ENCODE data around the gene PGGHG. TPM values are rescaled to one million over a fixed set of nuclear protein-coding genes. Genes with fewer than 3 reads are reported as not detected.
"Not testable (repeated sequence)": the region's sequence is repeated elsewhere in the genome, so short reads cannot be mapped to it uniquely, and the experiment has no call there.

PGGHG gene
- total RNA-seq, 1 donor from 2014 or later, result 164 TPM

- Mint-ChIP-seq H3K9me3 (no peaks in the 10 kb centered on the region), H3K27me3 (ENCODE audit: insufficient read depth) (peaks cover 13% of the 10 kb centered on the region), H3K4me1 (ENCODE audit: low read depth) (peaks cover 20% of the 10 kb centered on the region), H3K36me3 (ENCODE audit: low read depth) (no peaks in the 10 kb centered on the region), H3K4me3 (no peak within 1 kb of the TSS), H3K27ac (no peak within 1 kb of the TSS)
- intact Hi-C loops (cut with micrococcal nuclease), result no loop called here
- no peak for DNase-seq (ENCODE audit: low spot score)
Measured at GRCh38 chr11:299081-299891, 10.4 kb downstream of the PGGHG start, which contains the start of gene IFITM5. IFITM5 (minus strand) TSS chr11:299526; CDS start chr11:299490, 36 bp downstream.

- no peak for DNase-seq (ENCODE audit: low spot score)
- H3K9me3 Mint-ChIP-seq, result no peaks in the 10 kb centered on the region
- H3K27me3 Mint-ChIP-seq (ENCODE audit: insufficient read depth), result peaks cover 13% of the 10 kb centered on the region
- no peak overlapping the region for H3K4me3 Mint-ChIP-seq
- H3K36me3 Mint-ChIP-seq (ENCODE audit: low read depth), result no peaks in the 10 kb centered on the region
- intact Hi-C loops (cut with micrococcal nuclease), result no loop called here
- peaks cover 23% of the 10 kb centered on the region for H3K4me1 Mint-ChIP-seq (ENCODE audit: low read depth)
- H3K27ac Mint-ChIP-seq, result peak overlapping the region; percentile 12
Measured at GRCh38 chr11:299951-300735, 11.2 kb downstream of the PGGHG start.

- no peak overlapping the region for H3K4me3 Mint-ChIP-seq
- intact Hi-C loops (cut with micrococcal nuclease), result no loop called here
- peaks cover 11% of the 10 kb centered on the region for H3K27me3 Mint-ChIP-seq (ENCODE audit: insufficient read depth)
- no peak for DNase-seq (ENCODE audit: low spot score)
- no peaks in the 10 kb centered on the region for H3K36me3 Mint-ChIP-seq (ENCODE audit: low read depth)
- H3K4me1 Mint-ChIP-seq (ENCODE audit: low read depth), result peaks cover 34% of the 10 kb centered on the region
- no peak overlapping the region for H3K27ac Mint-ChIP-seq
- no peaks in the 10 kb centered on the region for H3K9me3 Mint-ChIP-seq
Measured at GRCh38 chr11:303363-303762, 14.4 kb downstream of the PGGHG start.

DNA sequence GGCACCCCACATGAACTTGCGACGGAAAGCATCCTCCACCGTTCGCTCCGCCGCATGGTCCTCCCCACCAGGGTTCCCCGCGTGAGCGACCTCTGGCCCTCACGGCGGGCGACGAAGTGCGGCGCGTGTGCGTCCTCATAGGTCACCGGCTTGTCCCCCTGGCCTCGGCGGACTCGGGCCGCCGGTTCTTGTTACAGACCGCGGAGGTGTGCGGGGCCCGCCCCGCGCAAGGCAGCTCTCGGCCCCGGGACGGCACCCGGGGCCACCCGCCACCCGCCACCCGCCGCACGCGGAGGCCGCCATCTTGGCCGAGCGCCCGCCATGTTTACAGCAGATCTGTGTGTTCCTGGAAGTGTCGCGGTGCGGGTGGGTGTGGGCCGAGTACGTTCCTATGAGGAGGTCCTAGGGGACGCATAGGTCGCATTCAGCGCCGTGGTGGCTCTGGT lies 15.2 kb downstream of the PGGHG start:
- Mint-ChIP-seq H3K9me3 (no peaks in the 10 kb centered on the region), H3K27me3 (ENCODE audit: insufficient read depth) (peaks cover 11% of the 10 kb centered on the region), H3K27ac (no peak overlapping the region), H3K4me1 (ENCODE audit: low read depth) (peaks cover 35% of the 10 kb centered on the region), H3K4me3 (no peak overlapping the region), H3K36me3 (ENCODE audit: low read depth) (peaks cover under 1% of the 10 kb centered on the region)
- no peak for DNase-seq (ENCODE audit: low spot score)
- intact Hi-C loops (cut with micrococcal nuclease), result loop anchor here (2.0 kb wide), 1 partner anchor 93 kb away; no protein-coding TSS in a partner anchor

DNA sequence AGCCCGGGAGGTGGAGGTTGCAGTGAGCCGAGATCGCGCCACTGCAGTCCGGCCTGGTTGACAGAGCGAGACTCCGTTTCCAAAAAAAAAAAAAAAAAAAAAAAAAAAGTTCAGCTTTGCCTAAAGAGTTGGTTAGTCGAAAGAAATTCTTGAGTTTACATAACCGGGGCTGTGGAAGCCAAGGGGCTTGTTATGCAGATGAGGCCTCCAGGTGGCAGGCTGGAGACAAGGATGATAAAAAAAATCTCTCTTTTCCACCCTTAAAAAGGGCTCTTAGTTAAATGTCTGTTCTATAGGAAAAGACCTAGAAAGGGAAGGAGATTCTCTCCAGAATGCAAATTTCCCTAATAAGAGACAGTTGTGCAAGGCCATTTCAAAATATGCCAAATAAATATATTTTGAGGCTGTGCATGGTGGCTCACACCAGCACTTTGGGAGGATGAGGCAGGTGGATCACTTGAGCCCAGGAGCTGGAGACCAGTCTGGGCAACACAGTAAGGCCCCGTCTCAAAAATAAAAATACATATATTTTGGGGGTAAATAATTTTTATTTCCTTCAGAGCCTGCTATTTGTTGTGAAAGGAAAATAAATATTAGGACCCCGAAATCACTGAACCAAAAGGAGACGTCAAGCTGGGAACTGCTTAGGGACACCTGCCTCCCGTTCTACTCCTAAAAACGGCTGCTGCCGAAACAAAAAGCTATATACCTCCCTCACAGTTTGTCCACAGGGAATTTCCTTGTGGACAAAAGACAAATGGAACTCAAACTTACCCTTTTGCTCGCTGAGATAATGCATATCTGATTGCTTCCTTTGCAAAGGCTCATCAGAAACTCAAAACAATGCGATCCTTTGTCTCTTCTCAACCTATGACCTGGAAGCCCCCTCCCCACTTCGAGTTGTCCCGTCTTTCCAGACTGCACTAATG lies 16.3 kb downstream of the PGGHG start:
- Mint-ChIP-seq H3K4me1 (ENCODE audit: low read depth) (peaks cover 43% of the 10 kb centered on the region), H3K4me3 (no peak overlapping the region)

GRCh38 chr11:305844-306211 lies 16.9 kb downstream of the PGGHG start:
- intact Hi-C loops (cut with micrococcal nuclease), result loop anchor here (2.0 to 5.0 kb wide), 3 partner anchors 91 to 211 kb away; no protein-coding TSS in a partner anchor
- Mint-ChIP-seq H3K36me3 (ENCODE audit: low read depth) (peaks cover 7% of the 10 kb centered on the region), H3K4me3 (no peak overlapping the region), H3K27ac (no peak overlapping the region), H3K4me1 (ENCODE audit: low read depth) (peaks cover 38% of the 10 kb centered on the region), H3K27me3 (ENCODE audit: insufficient read depth) (peaks cover 4% of the 10 kb centered on the region), H3K9me3 (no peaks in the 10 kb centered on the region)
- DNase-seq (ENCODE audit: low spot score), result no peak

More for the DNA sequence above, 16.3 kb downstream of the PGGHG start:
- DNase-seq (ENCODE audit: low spot score), result no peak
- H3K27me3 Mint-ChIP-seq (ENCODE audit: insufficient read depth), result peaks cover 10% of the 10 kb centered on the region
- H3K27ac Mint-ChIP-seq, result no peak overlapping the region
- H3K9me3 Mint-ChIP-seq, result no peaks in the 10 kb centered on the region
- intact Hi-C loops (cut with micrococcal nuclease), result loop anchor here (2.0 to 5.0 kb wide), 3 partner anchors 92 to 212 kb away; no protein-coding TSS in a partner anchor
- peaks cover 7% of the 10 kb centered on the region for H3K36me3 Mint-ChIP-seq (ENCODE audit: low read depth)

GRCh38 chr11:306645-307371 lies 17.9 kb downstream of the PGGHG start:
- Mint-ChIP-seq H3K9me3 (no peaks in the 10 kb centered on the region), H3K27me3 (ENCODE audit: insufficient read depth) (no peaks in the 10 kb centered on the region), H3K27ac (peak overlapping the region; percentile 61), H3K4me1 (ENCODE audit: low read depth) (peaks cover 41% of the 10 kb centered on the region), H3K36me3 (ENCODE audit: low read depth) (peaks cover 7% of the 10 kb centered on the region), H3K4me3 (peak overlapping the region; percentile 92)
- intact Hi-C loops (cut with micrococcal nuclease), result loop anchor here (1.0 to 5.0 kb wide), 3 partner anchors 13 to 210 kb away; partner anchors contain the start of gene IFITM3
- no peak for DNase-seq (ENCODE audit: low spot score)

DNA sequence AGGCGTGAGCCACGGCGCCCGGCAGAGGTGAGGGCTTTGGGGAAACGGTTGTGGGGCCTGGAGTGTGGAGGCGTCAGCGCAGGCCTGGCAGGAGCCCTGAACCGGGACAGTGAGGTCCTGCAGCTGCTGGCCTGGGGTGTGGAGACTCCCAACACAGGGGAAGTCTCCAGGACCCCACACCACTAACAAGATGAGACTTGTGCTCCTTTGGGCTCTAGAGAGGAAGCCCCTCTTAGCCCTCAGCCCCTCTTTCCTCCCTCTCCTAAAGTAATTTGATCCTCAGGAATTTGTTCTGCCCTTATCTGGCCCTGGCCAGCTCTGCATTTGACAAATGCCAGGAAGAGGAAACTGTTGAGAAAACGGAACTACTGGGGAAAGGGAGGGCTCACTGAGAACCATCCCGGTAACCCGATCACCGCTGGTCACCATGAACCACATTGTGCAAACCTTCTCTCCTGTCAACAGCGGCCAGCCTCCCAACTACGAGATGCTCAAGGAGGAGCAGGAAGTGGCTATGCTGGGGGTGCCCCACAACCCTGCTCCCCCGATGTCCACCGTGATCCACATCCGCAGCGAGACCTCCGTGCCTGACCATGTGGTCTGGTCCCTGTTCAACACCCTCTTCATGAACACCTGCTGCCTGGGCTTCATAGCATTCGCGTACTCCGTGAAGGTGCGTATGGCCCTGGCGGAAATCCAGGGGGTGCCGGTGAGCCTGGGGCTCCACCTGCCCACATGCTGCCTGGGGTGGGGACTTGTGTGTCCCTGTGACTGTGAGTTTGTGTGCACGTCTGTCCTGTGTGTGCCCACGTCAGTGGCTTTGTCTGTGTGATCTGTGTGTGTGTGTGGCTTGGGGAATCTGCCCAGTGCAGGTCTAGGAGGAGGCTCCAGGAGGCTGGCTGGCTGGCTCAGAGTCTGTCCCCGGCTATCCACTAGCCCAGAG lies 19.1 kb downstream of the PGGHG start, which contains the start of gene IFITM2:
Gene IFITM2 (plus strand): TSS at position 51 of the 943 bp plus-strand sequence. CDS start 377 bp downstream, at position 428.
- not testable (repeated sequence) for H3K9me3 Mint-ChIP-seq; H3K27me3 Mint-ChIP-seq (ENCODE audit: insufficient read depth); H3K36me3 Mint-ChIP-seq (ENCODE audit: low read depth)
- peaks cover 44% of the 10 kb centered on the region for H3K4me1 Mint-ChIP-seq (ENCODE audit: low read depth)
- peak within 1 kb of the TSS; percentile 92 for H3K4me3 Mint-ChIP-seq
- intact Hi-C loops (cut with micrococcal nuclease), result loop anchor here (1.0 to 5.0 kb wide), 6 partner anchors 12 to 209 kb away; partner anchors contain the start of genes IFITM3 and PGGHG
- DNase-seq (ENCODE audit: low spot score), result peak; percentile 61
- H3K27ac Mint-ChIP-seq, result peak within 1 kb of the TSS; percentile 95

GRCh38 chr11:308740-309665 lies 20.1 kb downstream of the PGGHG start:
- Mint-ChIP-seq H3K4me1 (ENCODE audit: low read depth) (peaks cover 49% of the 10 kb centered on the region), H3K4me3 (peak overlapping the region; percentile 92), H3K27ac (peak overlapping the region; percentile 95)
- not testable (repeated sequence) for DNase-seq (ENCODE audit: low spot score); H3K36me3 Mint-ChIP-seq (ENCODE audit: low read depth); H3K27me3 Mint-ChIP-seq (ENCODE audit: insufficient read depth); H3K9me3 Mint-ChIP-seq
- intact Hi-C loops (cut with micrococcal nuclease), result loop anchor here (2.0 to 5.0 kb wide), 5 partner anchors 20 to 208 kb away; partner anchors contain the start of gene PGGHG

GRCh38 chr11:309979-310572 lies 21.1 kb downstream of the PGGHG start:
- peaks cover 47% of the 10 kb centered on the region for H3K4me1 Mint-ChIP-seq (ENCODE audit: low read depth)
- intact Hi-C loops (cut with micrococcal nuclease), result loop anchor here (2.0 to 5.0 kb wide), 6 partner anchors 21 to 207 kb away; partner anchors contain the start of gene PGGHG
- not testable (repeated sequence) for DNase-seq (ENCODE audit: low spot score); H3K9me3 Mint-ChIP-seq; H3K27me3 Mint-ChIP-seq (ENCODE audit: insufficient read depth); H3K36me3 Mint-ChIP-seq (ENCODE audit: low read depth)
- H3K4me3 Mint-ChIP-seq, result peak overlapping the region; percentile 92
- peak overlapping the region; percentile 95 for H3K27ac Mint-ChIP-seq
